Ascending aorta (tissue), 2 donors: ENCODE results near the gene DUS1L. TPM values are rescaled to one million over a fixed set of nuclear protein-coding genes. Genes with fewer than 3 reads are reported as not detected.

Source experiments
- DNase-seq, 2 donors: peaks; one replicate each; pipeline ENCODE4 v3.0.0-alpha.2; 2019; ENCODE audit warnings: low spot score in 2 of 2
- H3K27ac ChIP-seq, 2 donors: fragments of 200-600 bp; sonication (generic); one replicate each; pipeline ENCODE4 v1.5.1; 2016 to 2017; ENCODE audit warnings: mild to moderate bottlenecking in 1 of 2
- H3K27me3 ChIP-seq: fragments of 200-600 bp; sonication (generic); one replicate; pipeline ENCODE4 v1.5.1; 2017
- H3K36me3 ChIP-seq, 2 donors: fragments of 200-600 bp; sonication (generic); one replicate each; pipeline ENCODE4 v1.5.1; 2016
- H3K4me1 ChIP-seq, 2 donors: fragments of 200-600 bp; sonication (generic); one replicate each; pipeline ENCODE4 v1.5.1; 2016 to 2017; ENCODE audit warnings: mild to moderate bottlenecking in 1 of 2
- H3K4me3 ChIP-seq, 2 donors: fragments of 200-600 bp; sonication (generic); one replicate each; pipeline ENCODE4 v1.5.1; 2016 to 2017; ENCODE audit warnings: mild to moderate bottlenecking in 1 of 2
- H3K9me3 ChIP-seq, 2 donors: fragments of 200-600 bp; sonication (generic); one replicate each; pipeline ENCODE4 v1.5.1; 2016
- CTCF ChIP-seq, 3 experiments: fragments of 200-600 bp in 2 of 3; fragments of 450-650 bp in 1 of 3; sonication (generic) in 2 of 3; IDR thresholded peaks; one replicate each; pipeline ENCODE4 v1.5.1; 2016 to 2019; ENCODE audit warnings: antibody characterized with exemption in 3 of 3, mild to moderate bottlenecking in 1 of 3, moderate library complexity in 1 of 3
- intact Hi-C: fragments of 100-400 bp; cut with DNase I; formaldehyde crosslinking; loops from one replicate; pipeline ENCODE4 v1.15.1; 2023
- total RNA-seq: library from RNA; depleted of rRNA; stranded (reverse); fragments of >200 nt; gene quantifications from one replicate; pipeline ENCODE4 v1.1.0, GENCODE V29; 2016

The DUS1L gene
- total RNA-seq, 1 donor from 2014 or later = 111 TPM

- Histone ChIP-seq H3K27ac (no peak overlapping the region), H3K4me3 (no peak overlapping the region), H3K9me3 (no peaks in the 10 kb centered on the region), H3K36me3 (peaks cover 0 to 14% of the 10 kb centered on the region in 2 donors), H3K4me1 (peaks cover 16 to 17% of the 10 kb centered on the region in 2 donors), H3K27me3 (no peaks in the 10 kb centered on the region)
- no peak for TF ChIP-seq CTCF (IDR thresholded peaks at IDR 0.05)
- DNase-seq = no peak
- intact Hi-C loops = no loop called here
Measured at GRCh38 chr17:82018152-82018988, 47.2 kb downstream of the DUS1L start.

GRCh38 chr17:82017612-82018151 lies 47.9 kb downstream of the DUS1L start:
- Histone ChIP-seq H3K36me3 (peaks cover 0 to 14% of the 10 kb centered on the region in 2 donors), H3K27ac (no peak overlapping the region), H3K4me3 (no peak overlapping the region), H3K4me1 (peaks cover 16 to 24% of the 10 kb centered on the region in 2 donors), H3K9me3 (no peaks in the 10 kb centered on the region), H3K27me3 (no peaks in the 10 kb centered on the region)
- DNase-seq = no peak
- TF ChIP-seq CTCF (IDR thresholded peaks at IDR 0.05) = no peak
- intact Hi-C loops = no loop called here

- TF ChIP-seq CTCF (IDR thresholded peaks at IDR 0.05) = no peak
- no peaks in the 10 kb centered on the region for H3K9me3 ChIP-seq
- H3K4me3 ChIP-seq = no peak overlapping the region
- intact Hi-C loops = no loop called here
- H3K4me1 ChIP-seq = peaks cover 14 to 23% of the 10 kb centered on the region in 2 donors
- H3K27me3 ChIP-seq = no peaks in the 10 kb centered on the region
- no peak overlapping the region for H3K27ac ChIP-seq
- H3K36me3 ChIP-seq = peaks cover 0 to 14% of the 10 kb centered on the region in 2 donors
- DNase-seq = no peak
Measured at GRCh38 chr17:82016875-82017459, 48.6 kb downstream of the DUS1L start.

GRCh38 chr17:82016061-82016874 lies 49.3 kb downstream of the DUS1L start:
- H3K36me3 ChIP-seq = peaks cover 0 to 14% of the 10 kb centered on the region in 2 donors
- H3K9me3 ChIP-seq = no peaks in the 10 kb centered on the region
- intact Hi-C loops = no loop called here
- H3K27me3 ChIP-seq = no peaks in the 10 kb centered on the region
- DNase-seq = no peak
- no peak overlapping the region for H3K4me3 ChIP-seq
- H3K27ac ChIP-seq = no peak overlapping the region
- TF ChIP-seq CTCF (IDR thresholded peaks at IDR 0.05) = no peak
- H3K4me1 ChIP-seq = peaks cover 7 to 16% of the 10 kb centered on the region in 2 donors

GRCh38 chr17:82015311-82015971 lies 50.2 kb downstream of the DUS1L start:
- Histone ChIP-seq H3K4me3 (no peak overlapping the region), H3K27ac (no peak overlapping the region), H3K36me3 (peaks cover 0 to 14% of the 10 kb centered on the region in 2 donors), H3K4me1 (peaks cover 7 to 15% of the 10 kb centered on the region in 2 donors), H3K9me3 (no peaks in the 10 kb centered on the region), H3K27me3 (no peaks in the 10 kb centered on the region)
- intact Hi-C loops = no loop called here
- no peak for DNase-seq
- TF ChIP-seq CTCF (IDR thresholded peaks at IDR 0.05) = no peak
